ENCODE data around the gene NACC2.

- TF ChIP-seq CTCF (IDR thresholded peaks at IDR 0.05; ENCODE audit: low read depth, low read length) (no peak), EZH2phosphoT487 (IDR thresholded peaks at IDR 0.05; ENCODE audit: low read depth) (no peak)
Measured at GRCh38 chr9:136051837-136052471, 43.1 kb downstream of the NACC2 start.

Measured in OCI-LY3 (cell line).